ENCODE measurements around the gene APOA1.

APOA1 gene

GRCh38 chr11:116786966-116787365, 50.5 kb downstream of the APOA1 start:
- no peak for TF ChIP-seq PKNOX1 (IDR thresholded peaks at IDR 0.05)
- no peak for TF ChIP-seq ZNF384 (IDR thresholded peaks at IDR 0.05)
- TF ChIP-seq TARDBP (IDR thresholded peaks at IDR 0.05), result no peak
- TF ChIP-seq L3MBTL2 (conservative IDR thresholded peaks at IDR 0.05), result no peak
- ChIA-PET CTCF (interaction anchor here (1.3 to 1.4 kb wide), 2 partner anchors 49 to 386 kb away, joined by 4 read pairs; no protein-coding TSS in a partner anchor), POLR2A (interaction anchor here (1.3 to 3.4 kb wide), 6 partner anchors 8 to 357 kb away, joined by 3 to 24 read pairs (median 6); partner anchors contain the start of genes BUD13 and PAFAH1B2)
- DNase-seq (ENCODE audit: extremely low spot score), result no peak

- TF ChIP-seq FOXA1 (IDR thresholded peaks at IDR 0.05) (no peak), SP1 (IDR thresholded peaks at IDR 0.05) (no peak), BHLHE40 (IDR thresholded peaks at IDR 0.05; ENCODE audit: borderline replicate concordance) (no peak), ELF4 (IDR thresholded peaks at IDR 0.05) (no peak), TARDBP (IDR thresholded peaks at IDR 0.05) (no peak), PKNOX1 (IDR thresholded peaks at IDR 0.05) (no peak), ZNF384 (IDR thresholded peaks at IDR 0.05) (no peak), FOXK2 (IDR thresholded peaks at IDR 0.05) (no peak), CTBP1 (IDR thresholded peaks at IDR 0.05; ENCODE audit: borderline replicate concordance) (no peak), NFRKB (IDR thresholded peaks at IDR 0.05) (no peak), L3MBTL2 (conservative IDR thresholded peaks at IDR 0.05) (no peak), ARNT (IDR thresholded peaks at IDR 0.05) (no peak), FOXM1 (IDR thresholded peaks at IDR 0.05; ENCODE audit: borderline replicate concordance) (no peak), SUZ12 (IDR thresholded peaks at IDR 0.05) (no peak), LEF1 (IDR thresholded peaks at IDR 0.05; ENCODE audit: borderline replicate concordance) (no peak)
- CTCF ChIA-PET, result interaction anchor here (1.3 to 1.4 kb wide), 2 partner anchors 50 to 387 kb away, joined by 4 read pairs; no protein-coding TSS in a partner anchor
- DNase-seq (ENCODE audit: extremely low spot score), result no peak
- POLR2A ChIA-PET, result interaction anchor here (1.3 to 3.4 kb wide), 3 partner anchors 12 to 357 kb away, joined by 4 to 18 read pairs (median 6); partner anchors contain the start of genes BUD13 and PAFAH1B2
Measured at GRCh38 chr11:116786326-116786725, 51.1 kb downstream of the APOA1 start.

Data from HEK293T (cell line).